ENCODE measurements around the gene ABR.
"Not testable (repeated sequence)": the region's sequence is repeated elsewhere in the genome, so short reads cannot be mapped to it uniquely, and the experiment has no call there.

ABR gene

GRCh38 chr17:983921-984320 lies 195.9 kb downstream of the ABR start:
- no peak for DNase-seq (ENCODE audit: low read depth, low spot score)

GRCh38 chr17:981292-981658 lies 198.5 kb downstream of the ABR start:
- no peak for DNase-seq (ENCODE audit: low read depth, low spot score)

- DNase-seq (ENCODE audit: low read depth, low spot score), result peak; percentile 85
Measured at GRCh38 chr17:980406-981291, 199.1 kb downstream of the ABR start.

GRCh38 chr17:979539-980405 lies 200.0 kb downstream of the ABR start, which contains the start of gene NXN:
Gene NXN (minus strand): TSS chr17:979776.
- peak; percentile 86 for DNase-seq (ENCODE audit: low read depth, low spot score)

- DNase-seq (ENCODE audit: low read depth, low spot score), result no peak
Measured at GRCh38 chr17:979212-979538, 200.6 kb downstream of the ABR start.

- peak; percentile 62 for DNase-seq (ENCODE audit: low read depth, low spot score)
Measured at GRCh38 chr17:978103-979093, 201.4 kb downstream of the ABR start.

GRCh38 chr17:977166-977565 lies 202.6 kb downstream of the ABR start:
- DNase-seq (ENCODE audit: low read depth, low spot score), result no peak

GRCh38 chr17:976312-976711 lies 203.5 kb downstream of the ABR start:
- no peak for DNase-seq (ENCODE audit: low read depth, low spot score)

- no peak for DNase-seq (ENCODE audit: low read depth, low spot score)
Measured at GRCh38 chr17:975371-975915, 204.3 kb downstream of the ABR start.

- DNase-seq (ENCODE audit: low read depth, low spot score), result not testable (repeated sequence)
Measured at GRCh38 chr17:974778-975177, 205.0 kb downstream of the ABR start.

- DNase-seq (ENCODE audit: low read depth, low spot score), result peak; percentile 88
Measured at GRCh38 chr17:973053-973452, 206.7 kb downstream of the ABR start.

- not testable (repeated sequence) for DNase-seq (ENCODE audit: low read depth, low spot score)
Measured at GRCh38 chr17:971861-972260, 207.9 kb downstream of the ABR start.

- no peak for DNase-seq (ENCODE audit: low read depth, low spot score)
Measured at GRCh38 chr17:970364-970763, 209.4 kb downstream of the ABR start.

GRCh38 chr17:969811-970355 lies 209.9 kb downstream of the ABR start:
- DNase-seq (ENCODE audit: low read depth, low spot score), result no peak

- DNase-seq (ENCODE audit: low read depth, low spot score), result no peak
Measured at GRCh38 chr17:968812-969730, 210.7 kb downstream of the ABR start.

GRCh38 chr17:967122-967521 lies 212.7 kb downstream of the ABR start:
- DNase-seq (ENCODE audit: low read depth, low spot score), result no peak

GRCh38 chr17:965311-965989 lies 214.3 kb downstream of the ABR start:
- DNase-seq (ENCODE audit: low read depth, low spot score), result peak; percentile 78

GRCh38 chr17:964876-965275 lies 214.9 kb downstream of the ABR start:
- DNase-seq (ENCODE audit: low read depth, low spot score), result peak; percentile 56

- DNase-seq (ENCODE audit: low read depth, low spot score), result peak; percentile 77
Measured at GRCh38 chr17:962670-963069, 217.1 kb downstream of the ABR start.
